ENCODE results near the gene UIMC1. TPM values are rescaled to one million over a fixed set of nuclear protein-coding genes. Genes with fewer than 3 reads are reported as not detected.
A peak's percentile ranks its signal among the peaks of the same experiment; 100 is the strongest.

Gene UIMC1
- total RNA-seq, 1 experiment from 2014 or later, result 53.0 TPM

- H3K18ac ChIP-seq (ENCODE audit: insufficient read length, low read depth, low read length), result no peak overlapping the region
- no peak overlapping the region for H2BK120ac ChIP-seq (ENCODE audit: low read depth, low read length, poor library complexity, severe bottlenecking)
- H4K8ac ChIP-seq (replicated peaks; ENCODE audit: insufficient read length, low read depth, low read length), result no peak overlapping the region
- no peak overlapping the region for H3K56ac ChIP-seq (ENCODE audit: insufficient read length, low read depth, low read length)
- H2BK5ac ChIP-seq (ENCODE audit: insufficient read length, low read length), result no peak overlapping the region
- no CpG with 5 or more reads among the region's 38 CpGs for WGBS (ENCODE audit: extremely low coverage, insufficient read length, low lambda C conversion rate)
- H3K4me1 ChIP-seq (ENCODE audit: insufficient read depth, low read length), result no peaks in the 10 kb centered on the region
- no peaks in the 10 kb centered on the region for H3K27me3 ChIP-seq (ENCODE audit: insufficient read depth, low read length)
- no peak overlapping the region for H3K27ac ChIP-seq (ENCODE audit: insufficient read length, low read depth, low read length)
- H3K4me3 Mint-ChIP-seq, result no peak overlapping the region
- H3K14ac ChIP-seq (ENCODE audit: insufficient read depth, low read length), result 0 out of 2 replicates have a peak overlapping the region, but pooled peaks have one; percentile 25
- H3T11ph ChIP-seq (ENCODE audit: low read length), result no peak overlapping the region
- H3K4me2 ChIP-seq (ENCODE audit: insufficient read depth, insufficient read length, low read length), result no peak overlapping the region
- H2BK12ac ChIP-seq (ENCODE audit: insufficient read length, low read depth, low read length), result no peak overlapping the region
- no peaks in the 10 kb centered on the region for H3K23me2 ChIP-seq (ENCODE audit: insufficient read length, low read depth, low read length, poor library complexity, severe bottlenecking)
- H3K9me3 ChIP-seq (ENCODE audit: control insufficient read depth, low read depth, low read length), result no peaks in the 10 kb centered on the region
- H2BK15ac ChIP-seq (ENCODE audit: low read depth, low read length), result no peak overlapping the region
- peak overlapping the region in 2 of 3 experiments; percentile 70 to 81; a peak in 3 of 7 replicates for H3K27ac Mint-ChIP-seq
- no peaks in the 10 kb centered on the region for H3K79me1 ChIP-seq (ENCODE audit: insufficient read depth, low read depth, low read length, poor library complexity, severe bottlenecking)
- H3K9ac ChIP-seq (ENCODE audit: extremely low read depth, insufficient read length, low read length), result no peak overlapping the region
- H3K4ac ChIP-seq (ENCODE audit: low read depth, low read length), result no peak overlapping the region
- H3K4me1 Mint-ChIP-seq, result peaks cover 19 to 25% of the 10 kb centered on the region in 2 experiments
- no peak overlapping the region for H2AK5ac ChIP-seq (ENCODE audit: insufficient read length, low read length)
- H3K27me3 Mint-ChIP-seq (ENCODE audit: low read depth), result peaks cover 6% of the 10 kb centered on the region
- H3K36me3 Mint-ChIP-seq (ENCODE audit: insufficient read depth in 1 of 3, low read depth in 3 of 3), result no peaks in the 10 kb centered on the region; a peak in 1 of 7 replicates
- H2AFZ ChIP-seq (ENCODE audit: low read length), result no peak overlapping the region
- TF ChIP-seq CTCF (conservative IDR thresholded peaks at IDR 0.05), result no peak
- no peaks in the 10 kb centered on the region for H3K9me3 Mint-ChIP-seq
- DNase-seq, result no peak
- H4K91ac ChIP-seq (ENCODE audit: insufficient read length, low read depth, low read length), result no peak overlapping the region
- no peak overlapping the region for H3K23ac ChIP-seq (ENCODE audit: insufficient read length, low read depth, low read length)
- no peak overlapping the region for H2BK20ac ChIP-seq (ENCODE audit: low read depth, low read length, poor library complexity, severe bottlenecking)
- H3K79me2 ChIP-seq (ENCODE audit: insufficient read depth, low read length), result no peaks in the 10 kb centered on the region
- peaks cover 4% of the 10 kb centered on the region for H4K20me1 ChIP-seq (ENCODE audit: control insufficient read depth, insufficient read depth, insufficient read length)
- H4K5ac ChIP-seq (ENCODE audit: insufficient read length, low read depth, low read length), result no peak overlapping the region
Observed at GRCh38 chr5:176869501-176870109, 137.0 kb downstream of the UIMC1 start.

Measured in H9 (cell line).